Liver (tissue), 9 donors: ENCODE data around the gene PRPF18. TPM values are rescaled to one million over a fixed set of nuclear protein-coding genes. Genes with fewer than 3 reads are reported as not detected.

Source experiments
- DNase-seq: peaks from one replicate; pipeline ENCODE4 v3.0.0-alpha.2; 2017; ENCODE audit warnings: low spot score
- H3K27ac ChIP-seq, 2 donors: one replicate each; pipeline ENCODE4 v1.7.0; 2013; ENCODE audit warnings: inconsistent platforms in 2 of 2, low read length in 2 of 2, control low read depth in 1 of 2, low read depth in 1 of 2, mild to moderate bottlenecking in 1 of 2
- H3K27me3 ChIP-seq, 4 donors: one replicate each; pipeline versions ENCODE4 v1.6.1 to v1.7.0; 2013; ENCODE audit warnings: low read length in 3 of 4, inconsistent platforms in 1 of 4, mild to moderate bottlenecking in 1 of 4, moderate library complexity in 1 of 4; ENCODE audit not compliant: control insufficient read depth in 4 of 4, insufficient read depth in 4 of 4
- H3K36me3 ChIP-seq, 4 donors: one replicate each; pipeline versions ENCODE4 v1.6.1 to v1.7.0; 2013; ENCODE audit warnings: low read length in 3 of 4, mild to moderate bottlenecking in 3 of 4, low read depth in 1 of 4, moderate library complexity in 1 of 4; ENCODE audit not compliant: control insufficient read depth in 4 of 4, insufficient read depth in 3 of 4
- H3K4me1 ChIP-seq, 4 donors: one replicate each; pipeline versions ENCODE4 v1.6.1 to v1.7.0; 2013; ENCODE audit warnings: low read length in 3 of 4, mild to moderate bottlenecking in 3 of 4, moderate library complexity in 1 of 4; ENCODE audit not compliant: control insufficient read depth in 4 of 4, insufficient read depth in 4 of 4
- H3K4me3 ChIP-seq, 3 donors: one replicate each; pipeline versions ENCODE4 v1.6.1 to v1.7.0; 2013; ENCODE audit warnings: low read length in 3 of 3, control low read depth in 1 of 3, low read depth in 1 of 3, mild to moderate bottlenecking in 1 of 3
- H3K9ac ChIP-seq, 2 donors: one replicate each; pipeline ENCODE4 v1.7.0; 2013; ENCODE audit warnings: low read length in 2 of 2, mild to moderate bottlenecking in 2 of 2, moderate library complexity in 2 of 2, control low read depth in 1 of 2, low read depth in 1 of 2
- H3K9me3 ChIP-seq, 4 donors: one replicate each; pipeline versions ENCODE4 v1.6.1 to v1.7.0; 2013; ENCODE audit warnings: low read length in 3 of 4; ENCODE audit not compliant: control insufficient read depth in 4 of 4
- EGR1 ChIP-seq, 2 donors: IDR thresholded peaks; 2 replicates each; pipeline ENCODE4 v1.6.1; 2016 to 2018; ENCODE audit warnings: antibody characterized with exemption in 2 of 2, low read depth in 2 of 2
- FOXA2 ChIP-seq: IDR thresholded peaks from 2 replicates; pipeline ENCODE4 v1.6.1; 2016; ENCODE audit warnings: antibody characterized with exemption
- GABPA ChIP-seq, 2 donors: IDR thresholded peaks in 1 of 2; conservative IDR thresholded peaks in 1 of 2; 2 replicates each; pipeline ENCODE4 v1.6.1; 2016; ENCODE audit warnings: antibody characterized with exemption in 2 of 2, mild to moderate bottlenecking in 1 of 2, moderate library complexity in 1 of 2
- JUND ChIP-seq, 2 donors: IDR thresholded peaks; 2 replicates each; pipeline ENCODE4 v1.6.1; 2016; ENCODE audit warnings: antibody characterized with exemption in 2 of 2
- NR2F2 ChIP-seq: IDR thresholded peaks from 2 replicates; pipeline ENCODE4 v1.6.1; 2016; ENCODE audit warnings: antibody characterized with exemption
- RAD21 ChIP-seq, 2 donors: IDR thresholded peaks; 2 replicates each; pipeline ENCODE4 v1.6.1; 2016; ENCODE audit warnings: antibody characterized with exemption in 2 of 2, mild to moderate bottlenecking in 2 of 2
- RXRA ChIP-seq, 2 donors: IDR thresholded peaks; 2 replicates each; pipeline ENCODE4 v1.6.1; 2017 to 2018; ENCODE audit warnings: antibody characterized with exemption in 2 of 2, mild to moderate bottlenecking in 1 of 2
- SP1 ChIP-seq: IDR thresholded peaks from 2 replicates; pipeline ENCODE4 v1.6.1; 2018; ENCODE audit warnings: antibody characterized with exemption, mild to moderate bottlenecking
- TAF1 ChIP-seq: conservative IDR thresholded peaks from 2 replicates; pipeline ENCODE4 v1.6.1; 2016; ENCODE audit warnings: antibody characterized with exemption, mild to moderate bottlenecking
- WGBS: extraction: QIAGEN DNeasy Blood & Tissue Kit; methylation state at CpG from one replicate; pipeline ENCODE4 v1.1.7; 2013; 5-methylcytosine and 5-hydroxymethylcytosine counted together
- polyA plus RNA-seq, 2 donors: library from polyadenylated mRNA; stranded (reverse) in 1 of 2; unstranded in 1 of 2; fragments of 200-250 nt in 1 of 2; fragments of >200 nt in 1 of 2; fragmentation: Nextera tagmentation in 1 of 2; extraction: Ambion mirVana in 1 of 2; gene quantifications; one replicate each; pipeline versions ENCODE4 v1.2.1 to v1.2.3, GENCODE V29; 2013 to 2015
- total RNA-seq, 2 donors: library from RNA; depleted of rRNA; stranded (reverse); fragments of >200 nt; gene quantifications; one replicate each; pipeline ENCODE4 v1.2.3, GENCODE V29; 2014
- TF ChIP-seq, protein P1 (sequence below): IDR thresholded peaks from 2 replicates; pipeline ENCODE4 v1.6.1; 2016; ENCODE audit warnings: antibody characterized with exemption
- TF ChIP-seq, protein P2 (sequence below): IDR thresholded peaks from 2 replicates; pipeline ENCODE4 v1.6.1; 2016; ENCODE audit warnings: antibody characterized with exemption
- donor health status: healthy.
- donor health status: healthy.
- donor health status: healthy.
- donor health status: healthy.
- donor health status: healthy.

The PRPF18 gene
- total and polyA plus RNA-seq, 4 donors, result 10.0 to 28.3 (median 14.5) TPM

- H3K36me3 ChIP-seq, result peaks cover 0 to 14% (median 11%) of the 10 kb centered on the region in 4 donors
Measured at GRCh38 chr10:13630231-13630630, 43.5 kb downstream of the PRPF18 start.

DNA sequence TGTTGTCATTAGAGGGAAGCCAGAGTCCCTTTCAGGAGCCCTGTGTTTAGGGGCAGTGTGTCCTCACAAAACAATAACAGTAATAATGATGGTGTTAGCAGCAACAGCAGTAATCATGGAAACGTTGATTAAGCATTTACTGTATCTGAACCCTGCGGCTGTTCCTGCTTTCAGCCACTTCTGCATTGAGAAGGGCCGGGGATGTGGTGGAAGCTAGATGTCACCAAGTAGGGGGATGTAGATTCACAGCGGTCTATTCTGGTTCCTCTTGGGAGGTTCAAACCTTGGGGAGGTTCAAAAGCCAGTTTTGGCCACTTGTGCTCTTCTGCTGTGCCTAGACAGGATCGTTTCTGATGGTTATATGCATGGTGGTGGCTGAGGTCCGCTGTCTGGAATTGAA lies 44.8 kb downstream of the PRPF18 start:
- H3K27me3 ChIP-seq, result no peaks in the 10 kb centered on the region
- no peaks in the 10 kb centered on the region for H3K4me1 ChIP-seq
- TF ChIP-seq RAD21 (IDR thresholded peaks at IDR 0.05), result no peak
- TF ChIP-seq GABPA (IDR thresholded peaks at IDR 0.05 in 1 of 2, conservative IDR thresholded peaks at IDR 0.05 in 1 of 2), result no peak
- TF ChIP-seq, protein P1, sequence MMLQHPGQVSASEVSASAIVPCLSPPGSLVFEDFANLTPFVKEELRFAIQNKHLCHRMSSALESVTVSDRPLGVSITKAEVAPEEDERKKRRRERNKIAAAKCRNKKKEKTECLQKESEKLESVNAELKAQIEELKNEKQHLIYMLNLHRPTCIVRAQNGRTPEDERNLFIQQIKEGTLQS, result no peak
- TF ChIP-seq NR2F2, result no peak
- peaks cover 0 to 14% (median 10%) of the 10 kb centered on the region in 4 donors for H3K36me3 ChIP-seq
- no peaks in the 10 kb centered on the region for H3K9me3 ChIP-seq
- H3K9ac ChIP-seq, result no peak overlapping the region
- no peak overlapping the region for H3K4me3 ChIP-seq
- 91% methylated on average over 6 of the region's 6 CpGs for WGBS
- DNase-seq, result no peak
- no peak overlapping the region for H3K27ac ChIP-seq

More at GRCh38 chr10:13630231-13630630, 43.5 kb downstream of the PRPF18 start:
- TF ChIP-seq JUND (IDR thresholded peaks at IDR 0.05), result no peak
- no peak for TF ChIP-seq FOXA2
- Histone ChIP-seq H3K27ac (no peak overlapping the region), H3K4me1 (no peaks in the 10 kb centered on the region), H3K9me3 (no peaks in the 10 kb centered on the region), H3K27me3 (no peaks in the 10 kb centered on the region), H3K4me3 (no peak overlapping the region), H3K9ac (no peak overlapping the region)
- DNase-seq, result no peak

GRCh38 chr10:13632440-13632839 lies 45.7 kb downstream of the PRPF18 start:
- H3K9ac ChIP-seq, result no peak overlapping the region
- TF ChIP-seq FOXA2, result no peak
- TF ChIP-seq SP1, result no peak
- TF ChIP-seq, protein P1, result no peak
- TF ChIP-seq RAD21 (IDR thresholded peaks at IDR 0.05), result no peak
- TF ChIP-seq, protein P2, sequence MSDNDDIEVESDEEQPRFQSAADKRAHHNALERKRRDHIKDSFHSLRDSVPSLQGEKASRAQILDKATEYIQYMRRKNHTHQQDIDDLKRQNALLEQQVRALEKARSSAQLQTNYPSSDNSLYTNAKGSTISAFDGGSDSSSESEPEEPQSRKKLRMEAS, result no peak
- no peak for TF ChIP-seq EGR1 (IDR thresholded peaks at IDR 0.05; ENCODE audit: low read depth in 2 of 2)
- no peak for TF ChIP-seq RXRA (IDR thresholded peaks at IDR 0.05)
- WGBS, result 92% methylated on average over 3 of the region's 3 CpGs
- H3K9me3 ChIP-seq, result no peaks in the 10 kb centered on the region
- H3K4me1 ChIP-seq, result no peaks in the 10 kb centered on the region
- H3K36me3 ChIP-seq, result peaks cover 0 to 14% (median 10%) of the 10 kb centered on the region in 4 donors
- H3K27me3 ChIP-seq, result no peaks in the 10 kb centered on the region
- DNase-seq, result no peak
- H3K27ac ChIP-seq, result no peak overlapping the region
- no peak overlapping the region for H3K4me3 ChIP-seq

DNA sequence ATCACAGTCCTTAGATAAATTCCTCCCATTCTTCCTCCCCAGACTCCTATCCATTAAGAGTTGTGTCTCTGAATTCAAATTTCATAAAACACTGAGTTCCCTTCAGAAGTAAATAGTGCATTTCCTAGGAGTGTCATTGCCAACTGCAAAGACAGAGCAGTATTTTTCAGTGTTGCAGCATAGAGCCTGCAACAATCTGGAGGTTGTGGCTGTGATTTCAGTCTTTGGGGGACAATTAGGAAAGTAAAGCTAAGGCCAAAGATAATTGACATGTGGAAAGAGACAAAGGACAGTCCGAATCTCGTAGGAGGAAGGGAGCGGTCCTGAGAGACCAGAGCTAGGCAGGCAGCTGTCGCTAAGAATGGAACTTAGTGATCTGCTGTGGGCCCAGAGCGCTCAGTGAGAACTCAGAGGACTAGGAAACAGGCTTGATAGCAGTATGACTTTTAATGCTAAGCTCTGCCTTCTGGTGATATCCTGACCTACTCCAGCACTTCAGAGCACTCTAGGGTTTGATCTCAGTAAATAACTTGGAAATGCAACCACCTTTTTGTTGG lies 46.2 kb downstream of the PRPF18 start:
- WGBS, result 89% methylated on average over 5 of the region's 5 CpGs
- no peak for DNase-seq
- H3K9ac ChIP-seq, result no peak overlapping the region
- TF ChIP-seq TAF1 (no peak), NR2F2 (no peak), SP1 (no peak), RXRA (IDR thresholded peaks at IDR 0.05) (no peak), FOXA2 (no peak)
- TF ChIP-seq, protein P2, result no peak
- TF ChIP-seq, protein P1, result no peak
- H3K9me3 ChIP-seq, result no peaks in the 10 kb centered on the region
- H3K27ac ChIP-seq, result no peak overlapping the region
- H3K36me3 ChIP-seq, result peaks cover 0 to 14% (median 10%) of the 10 kb centered on the region in 4 donors
- no peaks in the 10 kb centered on the region for H3K27me3 ChIP-seq
- no peaks in the 10 kb centered on the region for H3K4me1 ChIP-seq
- H3K4me3 ChIP-seq, result no peak overlapping the region
